Measurements from ENCODE around the gene IKZF5. TPM values are rescaled to one million over a fixed set of nuclear protein-coding genes. Genes with fewer than 3 reads are reported as not detected.

Gene IKZF5
- polyA plus RNA-seq, 1 experiment: 7.8 TPM

GRCh38 chr10:122949296-122949695, 59.3 kb downstream of the IKZF5 start:
- POLR2A ChIA-PET: no interaction called here
- CTCF ChIA-PET: interaction anchor here (1.5 kb wide), 1 partner anchor 31 kb away, joined by 6 read pairs; the partner anchor contains the start of gene PSTK
- no peak for TF ChIP-seq CTCF (IDR thresholded peaks at IDR 0.05; ENCODE audit: low read depth, low read length)

More at GRCh38 chr10:122949296-122949695, 59.3 kb downstream of the IKZF5 start:
- Histone ChIP-seq H3K27ac (ENCODE audit: low read depth, low read length) (no peak overlapping the region), H3K9me3 (ENCODE audit: control insufficient read depth, insufficient read depth, low read length) (peaks cover under 1% of the 10 kb centered on the region; the same call in 1 of the 2 replicates), H3K4me3 (ENCODE audit: low read depth, low read length) (no peak overlapping the region), H3K27me3 (ENCODE audit: control insufficient read depth, insufficient read depth, low read length) (no peaks in the 10 kb centered on the region)
- DNase-seq (ENCODE audit: low read depth, low spot score): no peak

Other genes with a start within 250 kb of the IKZF5 start
- 0.96 and 1.5 TPM in 2 replicates for gene CUZD1, start 162.9 kb downstream of the IKZF5 start, polyA plus RNA-seq (2011; rRNA removed)
- gene FAM24B, start 129.2 kb downstream of the IKZF5 start, polyA plus RNA-seq (2011; rRNA removed): 4.0 and 4.6 TPM in 2 replicates
- gene FAM24A, start 98.2 kb downstream of the IKZF5 start, polyA plus RNA-seq (2011; rRNA removed): not detected in 2 replicates
- 7.5 and 8.6 TPM in 2 replicates for gene C10orf88, start 54.6 kb downstream of the IKZF5 start, polyA plus RNA-seq (2011; rRNA removed)
- gene PSTK, start 28.4 kb downstream of the IKZF5 start, polyA plus RNA-seq (2011; rRNA removed): 4.8 and 5.1 TPM in 2 replicates
- 12.5 and 16.1 TPM in 2 replicates for gene ACADSB, start 211 bp upstream of the IKZF5 start, polyA plus RNA-seq (2011; rRNA removed)
- not detected in 2 replicates for gene HMX3, start 127.2 kb upstream of the IKZF5 start, polyA plus RNA-seq (2011; rRNA removed)
- gene HMX2, start 139.3 kb upstream of the IKZF5 start, polyA plus RNA-seq (2011; rRNA removed): not detected in 2 replicates
- gene BUB3, start 145.6 kb upstream of the IKZF5 start, polyA plus RNA-seq (2011; rRNA removed): 131 and 135 TPM in 2 replicates

Data from AG04450 (cell line).